Esophagus squamous epithelium (tissue), 4 donors: ENCODE results near the gene GMEB2.
"Not testable (repeated sequence)": the region's sequence is repeated elsewhere in the genome, so short reads cannot be mapped to it uniquely, and the experiment has no call there.

Experiments
- POLR2A ChIP-seq, 4 donors: fragments of 450-650 bp; IDR thresholded peaks; one replicate each; pipeline ENCODE4 v1.6.1; 2017; ENCODE audit warnings: antibody characterized with exemption in 4 of 4, mild to moderate bottlenecking in 4 of 4, moderate library complexity in 3 of 4
- TF ChIP-seq, protein P1 (sequence below), 6 experiments: fragments of 450-650 bp in 4 of 6; fragments of 200-600 bp in 2 of 6; sonication (generic) in 2 of 6; IDR thresholded peaks; one replicate each; pipeline ENCODE4 v1.5.1; 2016 to 2019; ENCODE audit warnings: antibody characterized with exemption in 6 of 6, mild to moderate bottlenecking in 4 of 6, moderate library complexity in 4 of 6

DNA sequence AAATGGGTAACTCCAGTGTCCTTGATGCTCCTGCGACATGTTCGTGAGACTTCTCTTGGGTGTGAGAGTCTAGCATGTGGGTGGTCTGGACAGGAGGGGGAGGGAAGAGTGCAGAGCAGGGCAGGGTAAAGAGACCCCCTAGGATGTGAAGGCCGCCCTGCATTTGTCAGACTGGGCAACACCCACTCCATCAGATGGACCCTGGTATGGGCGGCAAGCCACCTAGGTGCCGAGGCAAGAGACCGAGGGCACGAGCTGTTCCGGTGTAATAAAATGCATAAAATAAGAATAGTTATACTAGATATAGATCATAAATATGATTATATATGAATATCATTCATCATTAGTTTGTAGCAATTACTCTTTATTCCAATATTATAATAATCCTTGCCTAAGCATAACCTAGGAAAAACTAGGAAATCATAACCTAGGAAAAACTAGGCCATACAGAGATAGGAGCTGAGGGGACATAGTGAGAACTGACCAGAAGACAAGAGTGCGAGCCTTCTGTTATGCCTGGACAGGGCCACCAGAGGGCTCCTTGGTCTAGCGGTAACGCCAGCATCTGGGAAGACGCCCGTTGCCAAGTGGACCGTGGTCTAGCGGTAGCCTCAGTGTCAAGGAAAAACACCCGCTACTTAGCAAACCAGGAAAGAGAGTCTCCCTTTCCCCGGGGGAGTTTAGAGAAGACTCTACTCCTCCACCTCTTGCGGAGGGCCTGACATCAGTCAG is 12.9 kb downstream of the GMEB2 start:
- TF ChIP-seq, protein P1, sequence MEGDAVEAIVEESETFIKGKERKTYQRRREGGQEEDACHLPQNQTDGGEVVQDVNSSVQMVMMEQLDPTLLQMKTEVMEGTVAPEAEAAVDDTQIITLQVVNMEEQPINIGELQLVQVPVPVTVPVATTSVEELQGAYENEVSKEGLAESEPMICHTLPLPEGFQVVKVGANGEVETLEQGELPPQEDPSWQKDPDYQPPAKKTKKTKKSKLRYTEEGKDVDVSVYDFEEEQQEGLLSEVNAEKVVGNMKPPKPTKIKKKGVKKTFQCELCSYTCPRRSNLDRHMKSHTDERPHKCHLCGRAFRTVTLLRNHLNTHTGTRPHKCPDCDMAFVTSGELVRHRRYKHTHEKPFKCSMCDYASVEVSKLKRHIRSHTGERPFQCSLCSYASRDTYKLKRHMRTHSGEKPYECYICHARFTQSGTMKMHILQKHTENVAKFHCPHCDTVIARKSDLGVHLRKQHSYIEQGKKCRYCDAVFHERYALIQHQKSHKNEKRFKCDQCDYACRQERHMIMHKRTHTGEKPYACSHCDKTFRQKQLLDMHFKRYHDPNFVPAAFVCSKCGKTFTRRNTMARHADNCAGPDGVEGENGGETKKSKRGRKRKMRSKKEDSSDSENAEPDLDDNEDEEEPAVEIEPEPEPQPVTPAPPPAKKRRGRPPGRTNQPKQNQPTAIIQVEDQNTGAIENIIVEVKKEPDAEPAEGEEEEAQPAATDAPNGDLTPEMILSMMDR (IDR thresholded peaks at IDR 0.05) = peak in 4 of 6 experiments; percentile 16 to 40 (median 30)
- not testable (repeated sequence) for TF ChIP-seq POLR2A (IDR thresholded peaks at IDR 0.05)
